Liver (tissue), 9 donors: ENCODE results near the gene ZNF341. TPM values are rescaled to one million over a fixed set of nuclear protein-coding genes. Genes with fewer than 3 reads are reported as not detected.

Experiments
- DNase-seq: peaks from one replicate; pipeline ENCODE4 v3.0.0-alpha.2; 2017; ENCODE audit warnings: low spot score
- H3K27ac ChIP-seq, 2 donors: one replicate each; pipeline ENCODE4 v1.7.0; 2013; ENCODE audit warnings: inconsistent platforms in 2 of 2, low read length in 2 of 2, control low read depth in 1 of 2, low read depth in 1 of 2, mild to moderate bottlenecking in 1 of 2
- H3K27me3 ChIP-seq, 4 donors: one replicate each; pipeline versions ENCODE4 v1.6.1 to v1.7.0; 2013; ENCODE audit warnings: low read length in 3 of 4, inconsistent platforms in 1 of 4, mild to moderate bottlenecking in 1 of 4, moderate library complexity in 1 of 4; ENCODE audit not compliant: control insufficient read depth in 4 of 4, insufficient read depth in 4 of 4
- H3K36me3 ChIP-seq, 4 donors: one replicate each; pipeline versions ENCODE4 v1.6.1 to v1.7.0; 2013; ENCODE audit warnings: low read length in 3 of 4, mild to moderate bottlenecking in 3 of 4, low read depth in 1 of 4, moderate library complexity in 1 of 4; ENCODE audit not compliant: control insufficient read depth in 4 of 4, insufficient read depth in 3 of 4
- H3K4me1 ChIP-seq, 4 donors: one replicate each; pipeline versions ENCODE4 v1.6.1 to v1.7.0; 2013; ENCODE audit warnings: low read length in 3 of 4, mild to moderate bottlenecking in 3 of 4, moderate library complexity in 1 of 4; ENCODE audit not compliant: control insufficient read depth in 4 of 4, insufficient read depth in 4 of 4
- H3K4me3 ChIP-seq, 3 donors: one replicate each; pipeline versions ENCODE4 v1.6.1 to v1.7.0; 2013; ENCODE audit warnings: low read length in 3 of 3, control low read depth in 1 of 3, low read depth in 1 of 3, mild to moderate bottlenecking in 1 of 3
- H3K9ac ChIP-seq, 2 donors: one replicate each; pipeline ENCODE4 v1.7.0; 2013; ENCODE audit warnings: low read length in 2 of 2, mild to moderate bottlenecking in 2 of 2, moderate library complexity in 2 of 2, control low read depth in 1 of 2, low read depth in 1 of 2
- H3K9me3 ChIP-seq, 4 donors: one replicate each; pipeline versions ENCODE4 v1.6.1 to v1.7.0; 2013; ENCODE audit warnings: low read length in 3 of 4; ENCODE audit not compliant: control insufficient read depth in 4 of 4
- ATF3 ChIP-seq: IDR thresholded peaks from 2 replicates; pipeline ENCODE4 v1.6.1; 2016; ENCODE audit warnings: antibody characterized with exemption
- EGR1 ChIP-seq, 2 donors: IDR thresholded peaks; 2 replicates each; pipeline ENCODE4 v1.6.1; 2016 to 2018; ENCODE audit warnings: antibody characterized with exemption in 2 of 2, low read depth in 2 of 2
- FOXA1 ChIP-seq: IDR thresholded peaks from 2 replicates; pipeline ENCODE4 v1.6.1; 2016; ENCODE audit warnings: antibody characterized with exemption
- FOXA2 ChIP-seq: IDR thresholded peaks from 2 replicates; pipeline ENCODE4 v1.6.1; 2016; ENCODE audit warnings: antibody characterized with exemption
- GABPA ChIP-seq, 2 donors: IDR thresholded peaks in 1 of 2; conservative IDR thresholded peaks in 1 of 2; 2 replicates each; pipeline ENCODE4 v1.6.1; 2016; ENCODE audit warnings: antibody characterized with exemption in 2 of 2, mild to moderate bottlenecking in 1 of 2, moderate library complexity in 1 of 2
- HNF4A ChIP-seq, 2 donors: conservative IDR thresholded peaks; 2 replicates each; pipeline ENCODE4 v1.6.1; 2016; ENCODE audit warnings: antibody characterized with exemption in 2 of 2, mild to moderate bottlenecking in 2 of 2
- HNF4G ChIP-seq: IDR thresholded peaks from 2 replicates; pipeline ENCODE4 v1.6.1; 2016; ENCODE audit warnings: antibody characterized with exemption
- JUND ChIP-seq, 2 donors: IDR thresholded peaks; 2 replicates each; pipeline ENCODE4 v1.6.1; 2016; ENCODE audit warnings: antibody characterized with exemption in 2 of 2
- NR2F2 ChIP-seq: IDR thresholded peaks from 2 replicates; pipeline ENCODE4 v1.6.1; 2016; ENCODE audit warnings: antibody characterized with exemption
- RAD21 ChIP-seq, 2 donors: IDR thresholded peaks; 2 replicates each; pipeline ENCODE4 v1.6.1; 2016; ENCODE audit warnings: antibody characterized with exemption in 2 of 2, mild to moderate bottlenecking in 2 of 2
- REST ChIP-seq: IDR thresholded peaks from 2 replicates; pipeline ENCODE4 v1.6.1; 2016; ENCODE audit warnings: antibody characterized with exemption, mild to moderate bottlenecking
- RXRA ChIP-seq, 2 donors: IDR thresholded peaks; 2 replicates each; pipeline ENCODE4 v1.6.1; 2017 to 2018; ENCODE audit warnings: antibody characterized with exemption in 2 of 2, mild to moderate bottlenecking in 1 of 2
- SP1 ChIP-seq: IDR thresholded peaks from 2 replicates; pipeline ENCODE4 v1.6.1; 2018; ENCODE audit warnings: antibody characterized with exemption, mild to moderate bottlenecking
- TAF1 ChIP-seq: conservative IDR thresholded peaks from 2 replicates; pipeline ENCODE4 v1.6.1; 2016; ENCODE audit warnings: antibody characterized with exemption, mild to moderate bottlenecking
- YY1 ChIP-seq: IDR thresholded peaks from 2 replicates; pipeline ENCODE4 v1.6.1; 2016; ENCODE audit warnings: antibody characterized with exemption, mild to moderate bottlenecking
- WGBS: extraction: QIAGEN DNeasy Blood & Tissue Kit; methylation state at CpG from one replicate; pipeline ENCODE4 v1.1.7; 2013; 5-methylcytosine and 5-hydroxymethylcytosine counted together
- polyA plus RNA-seq, 2 donors: library from polyadenylated mRNA; stranded (reverse) in 1 of 2; unstranded in 1 of 2; fragments of 200-250 nt in 1 of 2; fragments of >200 nt in 1 of 2; fragmentation: Nextera tagmentation in 1 of 2; extraction: Ambion mirVana in 1 of 2; gene quantifications; one replicate each; pipeline versions ENCODE4 v1.2.1 to v1.2.3, GENCODE V29; 2013 to 2015
- total RNA-seq, 2 donors: library from RNA; depleted of rRNA; stranded (reverse); fragments of >200 nt; gene quantifications; one replicate each; pipeline ENCODE4 v1.2.3, GENCODE V29; 2014
- TF ChIP-seq, protein P1 (sequence below): fragments of 150-350 bp; IDR thresholded peaks from 2 replicates; pipeline ENCODE4 v1.5.1; 2017; ENCODE audit warnings: improper control_type of control experiment, low read depth, low read length; ENCODE audit not compliant: missing input control
- TF ChIP-seq, protein P2 (sequence below): IDR thresholded peaks from 2 replicates; pipeline ENCODE4 v1.6.1; 2016; ENCODE audit warnings: antibody characterized with exemption
- TF ChIP-seq, protein P3 (sequence below): IDR thresholded peaks from 2 replicates; pipeline ENCODE4 v1.6.1; 2016; ENCODE audit warnings: antibody characterized with exemption
- donor health status: healthy.
- donor health status: healthy.
- donor health status: healthy.
- donor health status: healthy.
- donor health status: healthy.

The ZNF341 gene
- total and polyA plus RNA-seq, 4 donors, result 0.69 to 1.1 (median 0.82) TPM

- TF ChIP-seq, protein P1, sequence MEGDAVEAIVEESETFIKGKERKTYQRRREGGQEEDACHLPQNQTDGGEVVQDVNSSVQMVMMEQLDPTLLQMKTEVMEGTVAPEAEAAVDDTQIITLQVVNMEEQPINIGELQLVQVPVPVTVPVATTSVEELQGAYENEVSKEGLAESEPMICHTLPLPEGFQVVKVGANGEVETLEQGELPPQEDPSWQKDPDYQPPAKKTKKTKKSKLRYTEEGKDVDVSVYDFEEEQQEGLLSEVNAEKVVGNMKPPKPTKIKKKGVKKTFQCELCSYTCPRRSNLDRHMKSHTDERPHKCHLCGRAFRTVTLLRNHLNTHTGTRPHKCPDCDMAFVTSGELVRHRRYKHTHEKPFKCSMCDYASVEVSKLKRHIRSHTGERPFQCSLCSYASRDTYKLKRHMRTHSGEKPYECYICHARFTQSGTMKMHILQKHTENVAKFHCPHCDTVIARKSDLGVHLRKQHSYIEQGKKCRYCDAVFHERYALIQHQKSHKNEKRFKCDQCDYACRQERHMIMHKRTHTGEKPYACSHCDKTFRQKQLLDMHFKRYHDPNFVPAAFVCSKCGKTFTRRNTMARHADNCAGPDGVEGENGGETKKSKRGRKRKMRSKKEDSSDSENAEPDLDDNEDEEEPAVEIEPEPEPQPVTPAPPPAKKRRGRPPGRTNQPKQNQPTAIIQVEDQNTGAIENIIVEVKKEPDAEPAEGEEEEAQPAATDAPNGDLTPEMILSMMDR, result no peak
- TF ChIP-seq, protein P2, sequence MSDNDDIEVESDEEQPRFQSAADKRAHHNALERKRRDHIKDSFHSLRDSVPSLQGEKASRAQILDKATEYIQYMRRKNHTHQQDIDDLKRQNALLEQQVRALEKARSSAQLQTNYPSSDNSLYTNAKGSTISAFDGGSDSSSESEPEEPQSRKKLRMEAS, result no peak
- no peak for TF ChIP-seq NR2F2
- no peak for TF ChIP-seq TAF1
- TF ChIP-seq SP1, result no peak
- no peak for TF ChIP-seq HNF4G
- no peak for TF ChIP-seq JUND (IDR thresholded peaks at IDR 0.05)
Measured at GRCh38 chr20:33693741-33694638, 37.8 kb upstream of the ZNF341 start (continued).

- Histone ChIP-seq H3K36me3 (no peaks in the 10 kb centered on the region), H3K9me3 (no peaks in the 10 kb centered on the region), H3K4me3 (no peak overlapping the region), H3K27me3 (no peaks in the 10 kb centered on the region), H3K9ac (no peak overlapping the region), H3K4me1 (no peaks in the 10 kb centered on the region), H3K27ac (no peak overlapping the region)
- TF ChIP-seq RXRA (IDR thresholded peaks at IDR 0.05) (no peak), FOXA1 (no peak), HNF4A (conservative IDR thresholded peaks at IDR 0.05) (no peak), ATF3 (no peak), TAF1 (no peak), SP1 (no peak), HNF4G (no peak), EGR1 (IDR thresholded peaks at IDR 0.05; ENCODE audit: low read depth in 2 of 2) (no peak), YY1 (no peak)
- TF ChIP-seq, protein P3, sequence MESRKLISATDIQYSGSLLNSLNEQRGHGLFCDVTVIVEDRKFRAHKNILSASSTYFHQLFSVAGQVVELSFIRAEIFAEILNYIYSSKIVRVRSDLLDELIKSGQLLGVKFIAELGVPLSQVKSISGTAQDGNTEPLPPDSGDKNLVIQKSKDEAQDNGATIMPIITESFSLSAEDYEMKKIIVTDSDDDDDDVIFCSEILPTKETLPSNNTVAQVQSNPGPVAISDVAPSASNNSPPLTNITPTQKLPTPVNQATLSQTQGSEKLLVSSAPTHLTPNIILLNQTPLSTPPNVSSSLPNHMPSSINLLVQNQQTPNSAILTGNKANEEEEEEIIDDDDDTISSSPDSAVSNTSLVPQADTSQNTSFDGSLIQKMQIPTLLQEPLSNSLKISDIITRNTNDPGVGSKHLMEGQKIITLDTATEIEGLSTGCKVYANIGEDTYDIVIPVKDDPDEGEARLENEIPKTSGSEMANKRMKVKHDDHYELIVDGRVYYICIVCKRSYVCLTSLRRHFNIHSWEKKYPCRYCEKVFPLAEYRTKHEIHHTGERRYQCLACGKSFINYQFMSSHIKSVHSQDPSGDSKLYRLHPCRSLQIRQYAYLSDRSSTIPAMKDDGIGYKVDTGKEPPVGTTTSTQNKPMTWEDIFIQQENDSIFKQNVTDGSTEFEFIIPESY, result no peak
- no peak for DNase-seq
- whole genome bisulfite sequencing, result 90% methylated on average over 6 of the region's 6 CpGs
Measured at GRCh38 chr20:33694639-33695012, 37.2 kb upstream of the ZNF341 start.

- Histone ChIP-seq H3K36me3 (no peaks in the 10 kb centered on the region), H3K4me3 (no peak overlapping the region), H3K9ac (no peak overlapping the region), H3K9me3 (no peaks in the 10 kb centered on the region), H3K27ac (no peak overlapping the region), H3K27me3 (no peaks in the 10 kb centered on the region), H3K4me1 (no peaks in the 10 kb centered on the region)
- TF ChIP-seq RAD21 (IDR thresholded peaks at IDR 0.05) (no peak), RXRA (IDR thresholded peaks at IDR 0.05) (no peak), HNF4A (conservative IDR thresholded peaks at IDR 0.05) (no peak), FOXA2 (no peak), YY1 (no peak), REST (no peak), GABPA (IDR thresholded peaks at IDR 0.05 in 1 of 2, conservative IDR thresholded peaks at IDR 0.05 in 1 of 2) (no peak), SP1 (no peak), NR2F2 (no peak), JUND (IDR thresholded peaks at IDR 0.05) (no peak), HNF4G (no peak), EGR1 (IDR thresholded peaks at IDR 0.05; ENCODE audit: low read depth in 2 of 2) (no peak), TAF1 (no peak)
- TF ChIP-seq, protein P2, result no peak
- WGBS, result 95% methylated on average over 4 of the region's 4 CpGs
- no peak for DNase-seq
Measured at GRCh38 chr20:33696448-33696847, 35.3 kb upstream of the ZNF341 start.
